SK-N-MC (cell line): ENCODE results near the gene MAML1.

Experiments used
- EZH2 ChIP-seq: fragments of 200-600 bp; sonication (generic); IDR thresholded peaks from one replicate; pipeline ENCODE4 v1.6.1; 2017; ENCODE audit warnings: antibody characterized with exemption
- FOXP2 ChIP-seq: optimal IDR thresholded peaks from 2 replicates; pipeline ENCODE3; 2011; ENCODE audit warnings: mild to moderate bottlenecking, moderate library complexity; ENCODE audit not compliant: insufficient read depth; ENCODE audit errors: extremely low read length, control extremely low read depth
- POLR2AphosphoS5 ChIP-seq: IDR thresholded peaks from 2 replicates; pipeline ENCODE4 v1.6.1; 2012; ENCODE audit warnings: mild to moderate bottlenecking, low read depth, low read length, borderline replicate concordance

GRCh38 chr5:179805529-179806249 lies 73.1 kb downstream of the MAML1 start:
- TF ChIP-seq POLR2AphosphoS5 (no peak), EZH2 (no peak), FOXP2 (no peak)
